NCI-H1092 treated with DMSO at 0.1 percent for 48 hours (cell line): ENCODE measurements around the gene GCDH.
"Not testable (repeated sequence)": the region's sequence is repeated elsewhere in the genome, so short reads cannot be mapped to it uniquely, and the experiment has no call there.

Source experiments
- DNase-seq: peaks from one replicate; lab custom pipeline; 2025; lab: John Stamatoyannopoulos, UW

GCDH gene

DNA sequence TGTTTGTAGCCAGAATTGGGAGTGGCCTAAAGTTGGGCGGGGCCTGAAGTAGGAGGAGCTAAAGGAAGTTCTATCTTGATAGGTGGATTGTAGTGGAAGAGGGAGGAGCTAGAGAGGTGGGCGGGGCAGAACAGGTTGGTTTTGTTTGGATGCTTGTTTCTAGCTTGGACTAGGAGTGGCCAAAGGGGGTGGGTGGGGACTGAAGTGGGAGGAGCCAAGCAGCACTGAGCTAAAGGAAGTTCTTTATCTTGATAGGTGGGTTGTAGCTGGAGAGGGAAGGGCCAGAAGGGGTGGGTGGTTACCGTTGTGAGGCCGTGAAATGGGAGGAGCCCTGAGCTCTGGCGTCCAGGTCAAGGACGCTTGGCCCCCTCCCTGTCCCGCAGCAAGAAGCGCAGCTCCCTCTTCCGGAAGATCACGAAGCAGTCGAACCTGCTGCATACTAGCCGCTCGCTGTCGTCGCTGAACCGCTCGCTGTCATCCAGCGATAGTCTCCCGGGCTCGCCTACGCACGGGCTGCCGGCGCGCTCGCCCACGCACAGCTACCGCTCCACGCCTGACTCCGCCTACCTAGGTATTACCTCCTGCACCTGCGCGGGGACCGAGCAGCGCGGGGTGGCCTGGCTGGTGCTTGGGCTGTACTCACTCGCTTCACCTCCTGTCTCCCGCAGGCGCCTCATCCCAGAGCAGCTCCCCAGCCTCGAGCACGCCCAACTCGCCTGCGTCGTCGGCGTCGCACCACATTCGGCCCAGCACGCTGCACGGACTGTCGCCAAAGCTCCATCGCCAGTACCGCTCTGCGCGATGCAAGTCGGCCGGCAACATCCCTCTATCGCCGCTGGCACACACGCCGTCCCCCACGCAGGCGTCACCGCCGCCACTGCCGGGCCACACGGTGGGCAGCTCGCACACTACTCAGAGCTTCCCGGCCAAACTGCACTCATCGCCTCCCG is 17.7 kb upstream of the GCDH start:
- DNase-seq, result no peak

GRCh38 chr19:12873891-12874745 is 16.8 kb upstream of the GCDH start:
- DNase-seq, result no peak

GRCh38 chr19:12875086-12875485 is 15.9 kb upstream of the GCDH start:
- no peak for DNase-seq

DNA sequence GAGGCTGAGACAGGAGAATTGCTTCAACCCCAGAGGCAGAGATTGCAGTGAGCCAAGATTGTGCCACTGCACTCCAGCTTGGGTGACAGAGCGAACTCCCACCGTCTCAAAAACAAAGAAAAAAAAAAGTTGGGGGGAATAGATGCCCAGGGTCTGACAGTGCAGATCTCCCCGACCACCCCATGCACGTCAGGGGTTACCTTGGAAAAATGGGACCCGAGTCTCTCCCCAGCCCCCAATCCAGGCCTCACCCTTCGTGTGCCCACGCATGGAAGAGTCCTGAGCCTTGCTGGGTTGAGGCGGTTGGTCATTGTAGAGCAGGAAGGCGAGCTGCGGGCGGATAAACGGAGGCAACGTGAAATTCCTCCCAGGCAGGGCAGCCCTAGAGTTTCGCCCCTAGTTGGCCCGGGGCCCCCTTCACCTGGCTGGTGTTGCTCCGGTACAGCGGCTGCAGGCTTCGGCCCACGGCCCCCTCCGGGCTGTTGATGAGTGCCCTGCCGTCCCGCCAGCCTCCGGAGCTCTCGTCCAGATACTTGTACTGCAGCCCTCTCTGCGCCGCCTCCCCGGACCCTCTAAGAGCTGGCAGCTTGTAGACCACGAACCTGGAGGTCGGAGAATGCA is 10.3 kb upstream of the GCDH start:
- DNase-seq, result no peak

DNA sequence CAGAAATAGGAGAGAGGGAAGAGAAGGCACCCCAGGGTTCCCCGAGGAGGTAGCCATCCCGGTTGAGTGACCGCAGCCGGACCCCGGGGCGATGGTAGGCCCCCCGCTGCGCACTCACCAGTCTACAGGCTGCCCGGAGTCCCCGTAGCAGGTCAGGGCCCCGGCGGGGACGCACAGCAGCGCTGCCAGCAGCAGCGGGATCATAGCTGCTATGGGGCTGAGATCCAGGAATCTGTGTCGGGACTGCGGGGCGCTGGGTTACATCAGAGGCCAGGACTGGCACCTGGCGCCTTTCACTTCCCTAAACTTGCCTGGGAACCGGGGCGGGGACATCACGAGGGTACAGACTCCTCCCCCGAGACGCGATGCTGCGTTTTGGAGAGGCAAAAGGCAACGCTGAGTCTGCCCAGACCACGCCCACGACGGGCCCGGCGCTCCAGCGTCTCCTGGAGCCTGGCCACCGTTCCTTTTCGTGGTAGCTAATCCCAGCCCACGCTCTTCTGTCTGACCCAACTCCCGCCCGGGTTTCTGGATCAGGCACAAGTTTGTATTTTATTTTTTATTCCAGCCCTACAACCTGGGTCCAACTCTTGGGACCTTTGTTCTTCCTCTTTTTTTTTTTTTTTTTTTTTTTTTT is 9.7 kb upstream of the GCDH start, which contains the start of gene DNASE2:
Gene DNASE2 (minus strand): TSS at position 278 of the 637 bp plus-strand sequence. CDS start 74 bp downstream, at position 204.
- peak; percentile 91 for DNase-seq

- no peak for DNase-seq
Measured at GRCh38 chr19:12882589-12882988, 8.4 kb upstream of the GCDH start.

DNA sequence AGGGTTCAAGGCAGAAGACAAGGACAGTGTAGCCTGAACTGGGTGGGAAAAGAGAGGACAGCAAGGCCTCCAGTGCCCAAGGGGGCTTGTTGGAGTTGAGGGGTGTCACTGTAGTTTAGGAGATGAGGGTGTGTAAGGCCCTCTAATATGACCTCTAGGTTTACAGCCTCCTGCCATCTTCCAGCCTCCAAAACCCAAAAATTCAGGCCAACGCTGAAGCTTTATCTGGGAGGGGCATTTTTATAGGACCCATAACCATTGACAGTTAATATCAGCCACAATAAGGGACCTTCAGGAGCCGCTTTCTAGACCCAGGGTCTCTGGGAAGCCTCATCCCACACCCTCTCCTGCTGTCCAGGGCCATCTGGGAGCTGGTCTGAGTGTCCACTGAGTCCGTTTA is 6.8 kb upstream of the GCDH start:
- no peak for DNase-seq

DNA sequence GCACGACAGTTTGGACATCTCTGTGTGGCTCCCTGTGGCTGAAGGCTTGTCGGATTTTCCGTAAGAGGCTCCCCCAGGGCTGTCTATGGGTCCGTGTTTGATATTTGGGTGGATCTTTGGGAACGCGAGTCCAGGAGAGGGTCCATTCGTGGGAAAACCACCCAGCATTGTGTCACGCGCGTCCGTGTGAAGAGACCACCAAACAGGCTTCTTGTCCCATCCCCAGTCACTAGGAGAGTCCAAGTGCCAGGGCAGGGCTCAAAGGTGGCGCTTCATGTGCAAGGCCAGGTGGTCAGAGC is 6.4 kb upstream of the GCDH start:
- no peak for DNase-seq

DNA sequence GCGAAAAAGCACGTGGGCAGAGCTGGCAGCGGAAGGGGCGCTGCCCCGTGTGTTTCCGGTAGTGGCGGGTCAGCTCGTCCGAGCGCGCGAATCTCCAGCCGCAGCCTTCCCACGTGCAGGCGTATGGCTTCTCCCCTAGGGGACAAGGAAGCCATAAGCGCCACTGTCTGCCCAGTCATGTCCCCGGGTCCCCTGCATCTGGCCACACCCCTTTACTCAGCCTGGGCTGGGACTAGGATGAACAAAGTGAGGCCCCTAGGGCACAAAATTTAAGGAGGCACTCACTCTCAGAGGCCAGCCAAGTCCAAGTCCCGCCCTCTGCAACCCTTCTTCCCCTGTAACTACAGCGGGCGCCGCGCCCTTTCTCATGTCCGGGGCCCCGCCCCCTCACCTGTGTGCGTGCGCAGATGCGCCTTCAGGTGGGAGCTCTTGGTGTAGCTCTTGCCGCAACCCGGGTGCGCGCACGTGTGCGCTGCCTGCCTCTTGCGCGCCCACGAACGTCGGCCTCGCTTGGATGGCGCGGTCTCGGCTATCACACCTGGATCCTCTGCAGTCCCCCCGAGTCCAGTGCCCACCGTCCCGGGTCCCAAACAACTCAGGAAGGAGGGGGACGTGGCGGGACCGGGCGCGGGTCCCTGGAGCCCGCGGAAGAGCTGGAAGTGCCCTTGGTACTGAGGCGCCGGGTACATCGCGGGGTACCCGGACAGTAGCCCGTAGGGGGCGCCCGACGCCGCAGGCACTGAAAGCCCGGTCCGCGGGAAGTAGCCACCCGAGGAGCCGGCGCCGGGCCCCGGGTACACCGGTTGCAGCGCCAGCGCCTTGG is 5.8 kb upstream of the GCDH start:
- peak; percentile 72 for DNase-seq

- no peak for DNase-seq
Measured at GRCh38 chr19:12885749-12886650, 5.0 kb upstream of the GCDH start.

GRCh38 chr19:12886651-12886968 is 4.3 kb upstream of the GCDH start:
- DNase-seq, result no peak

GRCh38 chr19:12886969-12887747 is 3.8 kb upstream of the GCDH start, which contains the start of gene KLF1:
Gene KLF1, minus strand, starts transcription at chr19:12887201. Its CDS starts 61 bp downstream, at chr19:12887140.
- DNase-seq, result no peak

- no peak for DNase-seq
Measured at GRCh38 chr19:12888006-12888603, 2.9 kb upstream of the GCDH start.

DNA sequence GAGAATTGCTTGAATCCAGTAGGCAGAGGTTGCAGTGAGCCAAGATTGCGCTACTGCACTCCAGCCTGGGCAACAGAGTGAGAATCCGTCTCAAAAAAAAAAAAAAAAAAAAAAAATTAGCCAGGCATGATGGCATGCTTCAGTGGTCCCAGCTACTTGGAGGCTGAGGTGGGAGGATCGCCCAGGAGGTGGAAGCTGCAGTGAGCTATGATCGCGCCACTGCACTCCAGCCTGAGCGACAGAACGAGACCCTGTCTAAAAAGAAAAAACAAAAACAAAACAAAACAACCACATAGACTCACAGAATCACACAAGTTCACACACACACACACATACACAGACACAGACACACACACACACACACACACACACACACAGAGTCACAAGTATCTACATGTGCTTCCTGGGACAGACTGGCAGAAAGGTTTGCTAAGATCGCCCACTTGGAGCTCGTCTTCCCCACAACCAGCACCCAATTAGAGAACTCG is 617 bp upstream of the GCDH start:
- DNase-seq, result not testable (repeated sequence)

DNA sequence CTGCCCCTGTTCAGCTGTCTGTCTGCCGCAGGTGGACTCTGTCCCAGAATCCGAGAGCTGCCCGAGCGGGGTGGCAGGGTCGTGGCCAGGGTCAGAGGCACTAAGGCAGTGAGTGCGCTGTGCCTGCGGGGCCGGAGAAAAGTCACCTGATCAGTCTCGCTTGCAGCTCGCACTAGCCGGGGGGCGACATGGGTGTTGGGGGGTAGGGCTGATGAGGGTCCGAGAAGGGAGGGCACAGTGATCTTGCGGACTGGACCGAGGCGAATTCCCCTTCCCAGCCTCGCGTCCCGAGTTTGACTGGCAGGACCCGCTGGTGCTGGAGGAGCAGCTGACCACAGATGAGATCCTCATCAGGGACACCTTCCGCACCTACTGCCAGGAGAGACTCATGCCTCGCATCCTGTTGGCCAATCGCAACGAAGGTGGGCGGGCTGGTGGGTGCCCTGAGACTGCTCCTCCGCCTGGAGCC is 627 bp downstream of the GCDH start:
- no peak for DNase-seq

GRCh38 chr19:12893582-12893981 is 2.6 kb downstream of the GCDH start:
- DNase-seq, result no peak

- DNase-seq, result no peak
Measured at GRCh38 chr19:12896460-12896859, 5.5 kb downstream of the GCDH start.

- DNase-seq, result no peak
Measured at GRCh38 chr19:12899891-12900518, 9.0 kb downstream of the GCDH start.
